ENCODE measurements around the gene FGGY.

Gene FGGY

DNA sequence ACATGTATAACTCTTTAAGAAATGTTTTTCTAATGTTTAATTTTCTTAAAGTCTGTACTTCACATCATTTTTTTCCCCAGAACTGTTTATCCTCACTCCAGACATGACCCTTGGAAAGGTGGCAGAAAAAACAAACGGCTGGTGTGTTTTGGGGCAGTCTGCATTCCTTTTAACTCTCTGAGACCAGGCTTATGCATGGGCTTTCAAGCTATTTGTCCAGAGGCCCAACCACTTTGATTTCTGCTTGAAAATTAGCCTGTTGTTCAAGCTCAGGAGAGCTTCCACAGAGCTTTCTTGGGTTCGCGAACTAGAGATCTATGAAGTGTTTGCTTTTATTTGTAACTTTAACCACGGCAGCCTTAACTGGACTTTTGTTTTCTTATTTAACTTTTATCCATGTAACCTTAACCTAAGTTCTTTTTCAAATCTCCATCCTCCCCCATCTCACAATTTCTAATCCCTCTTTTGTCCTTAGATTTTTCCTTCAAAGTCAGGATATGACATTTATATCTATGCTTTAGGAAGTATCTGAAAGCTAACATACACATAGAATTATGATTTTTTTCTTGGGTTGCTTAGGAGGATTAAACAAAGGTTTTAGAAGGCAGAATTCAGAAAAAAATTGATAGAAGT lies 111.8 kb downstream of the FGGY start:
- no peak overlapping the region for H3K4me3 ChIP-seq (ENCODE audit: low read depth, low read length)
- TF ChIP-seq, protein P1, sequence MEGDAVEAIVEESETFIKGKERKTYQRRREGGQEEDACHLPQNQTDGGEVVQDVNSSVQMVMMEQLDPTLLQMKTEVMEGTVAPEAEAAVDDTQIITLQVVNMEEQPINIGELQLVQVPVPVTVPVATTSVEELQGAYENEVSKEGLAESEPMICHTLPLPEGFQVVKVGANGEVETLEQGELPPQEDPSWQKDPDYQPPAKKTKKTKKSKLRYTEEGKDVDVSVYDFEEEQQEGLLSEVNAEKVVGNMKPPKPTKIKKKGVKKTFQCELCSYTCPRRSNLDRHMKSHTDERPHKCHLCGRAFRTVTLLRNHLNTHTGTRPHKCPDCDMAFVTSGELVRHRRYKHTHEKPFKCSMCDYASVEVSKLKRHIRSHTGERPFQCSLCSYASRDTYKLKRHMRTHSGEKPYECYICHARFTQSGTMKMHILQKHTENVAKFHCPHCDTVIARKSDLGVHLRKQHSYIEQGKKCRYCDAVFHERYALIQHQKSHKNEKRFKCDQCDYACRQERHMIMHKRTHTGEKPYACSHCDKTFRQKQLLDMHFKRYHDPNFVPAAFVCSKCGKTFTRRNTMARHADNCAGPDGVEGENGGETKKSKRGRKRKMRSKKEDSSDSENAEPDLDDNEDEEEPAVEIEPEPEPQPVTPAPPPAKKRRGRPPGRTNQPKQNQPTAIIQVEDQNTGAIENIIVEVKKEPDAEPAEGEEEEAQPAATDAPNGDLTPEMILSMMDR (IDR thresholded peaks at IDR 0.05; ENCODE audit: insufficient read depth, low read length, missing control alignments) = no peak
- ChIA-PET POLR2A (no interaction called here), CTCF (interaction anchor here (1.2 to 1.6 kb wide), 2 partner anchors 19 to 291 kb away, joined by 4 read pairs; no protein-coding TSS in a partner anchor)
- DNase-seq (ENCODE audit: low read depth, low spot score) = no peak

DNA sequence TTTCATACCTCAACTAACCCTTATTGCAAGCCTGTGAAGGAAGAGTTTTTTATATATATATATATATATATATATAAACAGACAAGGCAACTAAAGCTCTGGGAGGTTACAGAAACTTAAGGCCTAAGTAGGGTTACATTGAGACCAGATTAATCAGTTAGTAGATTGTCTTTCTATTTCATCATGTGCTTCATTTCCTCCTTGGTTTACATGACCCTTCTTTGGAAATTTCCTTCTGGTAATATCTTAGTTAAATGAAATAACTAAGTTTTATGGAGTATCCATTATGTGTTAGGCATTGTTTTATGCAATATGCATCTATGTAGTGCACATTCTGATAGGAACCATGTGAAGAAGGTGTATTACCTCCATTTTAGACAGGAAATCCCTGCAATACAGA lies 112.7 kb downstream of the FGGY start:
- CTCF ChIA-PET = interaction anchor here (1.2 to 1.6 kb wide), 2 partner anchors 20 to 290 kb away, joined by 4 read pairs; no protein-coding TSS in a partner anchor
- TF ChIP-seq, protein P1 (IDR thresholded peaks at IDR 0.05; ENCODE audit: insufficient read depth, low read length, missing control alignments) = no peak
- no peak overlapping the region for H3K4me3 ChIP-seq (ENCODE audit: low read depth, low read length)
- POLR2A ChIA-PET = no interaction called here
- no peak for DNase-seq (ENCODE audit: low read depth, low spot score)

DNA sequence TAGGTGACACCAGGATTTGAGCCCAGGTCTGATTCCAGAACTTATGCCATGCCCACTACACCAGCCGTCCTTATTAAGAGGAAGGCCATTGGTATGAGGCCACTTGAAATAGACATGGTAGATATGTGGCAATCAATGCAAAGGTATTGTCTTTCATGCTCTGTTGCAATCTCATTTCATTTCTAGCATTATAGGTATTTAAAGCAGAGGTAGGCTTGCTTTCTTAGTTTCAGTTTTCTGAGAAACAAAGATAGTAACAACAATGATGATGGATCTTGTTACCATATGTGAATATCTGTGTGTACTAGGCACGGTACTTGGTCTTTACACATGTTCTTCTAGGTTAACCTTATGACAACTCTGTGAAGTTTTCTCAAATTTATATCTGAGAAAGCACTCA lies 113.1 kb downstream of the FGGY start:
- H3K4me3 ChIP-seq (ENCODE audit: low read depth, low read length) = no peak overlapping the region
- CTCF ChIA-PET = interaction anchor here (1.2 kb wide), 1 partner anchor 289 kb away, joined by 4 read pairs; no protein-coding TSS in a partner anchor
- TF ChIP-seq, protein P1 (IDR thresholded peaks at IDR 0.05; ENCODE audit: insufficient read depth, low read length, missing control alignments) = no peak
- POLR2A ChIA-PET = no interaction called here
- DNase-seq (ENCODE audit: low read depth, low spot score) = no peak

DNA sequence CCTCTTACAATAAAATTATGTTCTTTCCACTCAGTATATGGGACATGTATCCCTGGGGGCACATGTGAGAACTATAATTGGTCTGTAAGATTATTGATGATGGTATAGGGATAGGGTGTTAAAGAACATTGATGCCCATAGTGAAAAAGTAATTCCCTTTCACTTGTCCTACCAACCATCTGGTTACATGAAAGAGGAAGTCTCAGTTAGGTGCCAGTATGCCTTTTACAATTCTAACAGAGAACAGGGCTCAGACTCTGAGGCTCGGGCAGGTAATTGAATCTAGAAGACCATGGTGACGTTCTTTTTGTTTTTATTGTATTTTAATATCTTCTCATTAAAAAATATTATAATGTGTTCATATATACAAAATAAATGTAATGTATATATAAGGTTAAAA lies 113.6 kb downstream of the FGGY start:
- TF ChIP-seq, protein P1 (IDR thresholded peaks at IDR 0.05; ENCODE audit: insufficient read depth, low read length, missing control alignments) = no peak
- CTCF ChIA-PET = no interaction called here
- DNase-seq (ENCODE audit: low read depth, low spot score) = no peak

DNA sequence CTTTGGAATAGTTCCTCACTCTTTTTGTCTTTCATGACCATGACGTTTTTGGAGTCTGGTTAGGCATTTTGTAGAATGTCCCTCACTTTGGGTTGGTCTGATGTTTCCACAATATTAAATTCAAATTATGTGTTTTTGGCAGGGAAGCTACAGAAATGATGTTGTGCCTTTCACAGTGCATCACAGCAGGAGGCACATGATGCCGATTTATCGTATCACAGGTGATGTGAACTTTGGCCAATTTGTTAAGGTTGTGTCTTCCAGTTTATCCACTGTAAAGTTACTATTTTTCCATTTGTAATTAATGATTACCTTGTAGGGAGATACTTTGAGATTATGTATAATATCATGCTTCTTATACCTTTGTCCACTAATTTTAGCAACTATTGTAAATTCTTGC lies 114.3 kb downstream of the FGGY start:
- ChIA-PET CTCF (no interaction called here), POLR2A (no interaction called here)
- TF ChIP-seq, protein P1 (IDR thresholded peaks at IDR 0.05; ENCODE audit: insufficient read depth, low read length, missing control alignments) = no peak
- H3K4me3 ChIP-seq (ENCODE audit: low read depth, low read length) = no peak overlapping the region
- no peak for DNase-seq (ENCODE audit: low read depth, low spot score)

More for the DNA sequence above, 113.6 kb downstream of the FGGY start:
- no peak overlapping the region for H3K4me3 ChIP-seq (ENCODE audit: low read depth, low read length)
- POLR2A ChIA-PET = no interaction called here

DNA sequence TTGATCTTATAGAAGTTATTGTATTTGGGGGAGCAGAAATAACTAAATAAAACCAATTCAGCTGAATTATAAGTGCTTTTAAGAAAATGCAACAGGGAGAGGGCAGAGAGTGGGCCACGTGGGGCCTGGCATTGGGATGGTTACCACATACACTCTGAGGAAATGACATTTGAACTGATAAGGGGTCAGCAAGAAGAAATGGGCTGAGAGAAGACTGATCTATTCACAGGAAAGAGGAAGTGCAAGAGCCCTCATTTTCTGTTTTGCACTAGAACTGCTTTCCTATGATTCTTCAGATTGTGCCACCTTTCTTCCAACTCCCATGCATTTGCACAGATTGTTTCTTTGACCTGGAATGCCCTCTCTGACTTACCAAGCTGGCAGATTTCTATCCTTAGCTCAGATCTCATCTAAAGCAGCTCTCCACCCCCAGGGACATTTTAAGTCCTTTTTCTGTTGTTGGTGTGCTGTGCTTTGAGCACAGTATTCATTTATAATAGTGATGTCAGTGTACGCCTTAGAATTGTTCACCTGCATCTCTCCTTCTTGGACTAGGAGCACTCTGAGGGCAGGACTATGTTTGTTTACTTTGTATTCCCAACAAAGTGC lies 115.9 kb downstream of the FGGY start:
- no peak for DNase-seq (ENCODE audit: low read depth, low spot score)
- CTCF ChIA-PET = interaction anchor here (1.8 kb wide), 1 partner anchor 287 kb away, joined by 4 read pairs; no protein-coding TSS in a partner anchor
- POLR2A ChIA-PET = no interaction called here
- TF ChIP-seq, protein P1 (IDR thresholded peaks at IDR 0.05; ENCODE audit: insufficient read depth, low read length, missing control alignments) = no peak
- H3K4me3 ChIP-seq (ENCODE audit: low read depth, low read length) = no peak overlapping the region

Data from AG04449 (cell line).